Pulmonary artery endothelial cell (primary cell): Measurements from ENCODE around the gene IMPA2. TPM values are rescaled to one million over a fixed set of nuclear protein-coding genes. Genes with fewer than 3 reads are reported as not detected.
"Not testable (repeated sequence)": the region's sequence is repeated elsewhere in the genome, so short reads cannot be mapped to it uniquely, and the experiment has no call there.

Source experiments
- DNase-seq: peaks from one replicate; pipeline ENCODE4 v3.0.0-alpha.2; 2011; ENCODE audit warnings: low read depth, low spot score
- total RNA-seq: library from RNA; depleted of rRNA; stranded (reverse); fragments of >200 nt; gene quantifications from 2 replicates; pipeline ENCODE4 v1.2.3, GENCODE V29; 2014

Gene IMPA2
- total RNA-seq, 1 donor from 2014 or later = 6.7 TPM

DNA sequence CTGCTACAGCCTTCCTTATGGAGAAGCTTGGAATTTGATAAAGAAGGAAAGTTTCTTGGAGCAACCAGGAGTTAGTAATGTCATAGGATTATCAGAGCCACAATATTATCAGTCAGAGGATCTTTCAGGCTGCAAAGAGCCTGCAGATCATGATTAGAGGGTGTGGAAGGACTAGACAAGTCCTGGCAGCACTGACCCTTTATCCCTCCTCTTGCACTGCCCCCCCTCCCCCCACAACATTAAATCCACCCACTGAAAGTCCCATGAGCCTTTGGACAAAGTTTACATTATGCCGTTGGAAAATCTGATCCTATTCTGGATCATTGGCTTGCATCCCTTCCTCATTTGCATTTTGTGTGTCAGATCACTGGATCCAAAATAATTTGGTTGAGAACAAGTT, 18.7 kb upstream of the IMPA2 start:
- DNase-seq = no peak

DNA sequence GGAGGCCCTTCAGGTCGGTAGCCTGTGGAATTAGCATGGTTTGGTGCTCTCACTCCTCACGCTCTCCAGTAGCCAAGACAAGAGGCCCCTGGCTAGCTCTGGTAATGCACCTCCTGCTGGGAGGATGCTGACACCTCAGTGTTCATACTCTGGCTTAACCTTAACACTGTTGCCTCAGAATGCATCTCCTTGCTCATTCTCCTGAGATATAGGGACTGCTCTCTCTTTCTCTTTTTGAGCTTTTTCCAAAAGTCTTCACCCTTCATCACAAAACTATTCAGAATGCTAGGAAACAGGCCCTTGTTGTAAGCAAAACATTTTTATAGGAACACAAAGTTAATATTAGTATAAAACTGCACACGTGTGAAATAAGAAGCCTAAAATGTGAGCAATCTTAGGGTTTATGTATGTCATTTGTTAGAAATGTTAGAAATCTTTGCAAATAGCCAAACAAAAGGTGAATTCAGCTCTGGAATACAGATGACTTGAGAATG, 17.3 kb upstream of the IMPA2 start:
- no peak for DNase-seq

DNA sequence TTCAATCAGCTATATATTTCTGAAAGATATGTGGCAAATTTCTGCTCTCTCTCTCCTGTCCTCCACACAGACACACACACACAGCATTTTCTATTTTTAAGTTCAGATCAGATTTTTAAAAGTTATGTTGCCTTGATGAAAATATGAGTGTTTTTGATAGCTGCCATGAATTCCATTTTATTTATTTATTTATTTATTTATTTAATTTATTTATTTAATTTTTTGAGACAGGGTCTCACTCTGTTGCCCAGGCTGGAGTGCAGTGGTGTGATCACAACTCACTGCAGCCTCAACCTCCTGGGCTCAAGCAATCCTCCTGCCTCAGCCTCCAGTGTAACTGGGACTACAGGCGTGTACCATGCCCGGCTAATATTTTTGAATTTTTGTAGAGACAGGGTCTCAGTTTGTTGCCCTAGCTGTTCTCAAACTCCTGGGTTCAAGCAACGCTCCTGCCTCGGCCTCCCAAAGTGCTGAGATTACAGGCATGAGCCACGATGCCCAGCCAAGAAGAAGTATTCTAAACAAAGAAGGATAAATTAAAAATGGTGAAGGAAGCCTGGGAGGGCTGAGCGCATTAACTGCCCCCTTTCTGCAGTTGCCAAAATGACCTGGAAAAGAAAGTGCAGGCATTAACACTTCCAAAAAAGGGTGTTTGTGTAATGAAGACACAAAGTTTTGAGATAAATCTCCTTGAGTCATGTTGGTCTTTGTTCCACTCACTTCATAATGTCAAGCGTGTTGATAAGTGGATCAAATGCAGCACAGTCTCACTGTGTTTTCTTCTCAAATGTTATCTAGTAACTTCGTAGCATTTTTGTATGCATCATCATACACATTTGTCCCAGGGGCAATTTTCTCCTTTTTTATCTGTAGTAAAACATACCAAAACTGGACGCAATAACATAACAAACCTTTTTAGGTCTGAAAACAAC, 11.1 kb upstream of the IMPA2 start:
- DNase-seq = no peak

DNA sequence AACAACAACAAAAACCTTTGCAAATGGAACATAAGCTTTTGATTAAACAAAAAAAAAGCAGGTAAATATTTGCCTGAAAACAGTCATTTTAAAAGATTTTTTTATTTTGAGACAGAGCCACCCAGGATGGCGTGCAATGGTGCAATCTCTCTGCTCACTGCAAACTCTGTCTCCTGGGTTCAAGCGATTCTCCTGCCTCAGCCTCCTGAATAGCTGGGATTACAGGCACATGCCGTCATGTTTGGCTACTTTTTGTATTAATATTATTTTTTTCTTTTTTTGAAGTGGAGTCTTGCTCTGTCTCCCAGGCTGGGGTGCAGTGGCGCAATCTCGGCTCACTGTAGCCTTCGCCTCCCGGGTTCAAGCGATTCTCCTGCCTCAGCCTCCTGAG, 10.5 kb upstream of the IMPA2 start:
- not testable (repeated sequence) for DNase-seq

DNA sequence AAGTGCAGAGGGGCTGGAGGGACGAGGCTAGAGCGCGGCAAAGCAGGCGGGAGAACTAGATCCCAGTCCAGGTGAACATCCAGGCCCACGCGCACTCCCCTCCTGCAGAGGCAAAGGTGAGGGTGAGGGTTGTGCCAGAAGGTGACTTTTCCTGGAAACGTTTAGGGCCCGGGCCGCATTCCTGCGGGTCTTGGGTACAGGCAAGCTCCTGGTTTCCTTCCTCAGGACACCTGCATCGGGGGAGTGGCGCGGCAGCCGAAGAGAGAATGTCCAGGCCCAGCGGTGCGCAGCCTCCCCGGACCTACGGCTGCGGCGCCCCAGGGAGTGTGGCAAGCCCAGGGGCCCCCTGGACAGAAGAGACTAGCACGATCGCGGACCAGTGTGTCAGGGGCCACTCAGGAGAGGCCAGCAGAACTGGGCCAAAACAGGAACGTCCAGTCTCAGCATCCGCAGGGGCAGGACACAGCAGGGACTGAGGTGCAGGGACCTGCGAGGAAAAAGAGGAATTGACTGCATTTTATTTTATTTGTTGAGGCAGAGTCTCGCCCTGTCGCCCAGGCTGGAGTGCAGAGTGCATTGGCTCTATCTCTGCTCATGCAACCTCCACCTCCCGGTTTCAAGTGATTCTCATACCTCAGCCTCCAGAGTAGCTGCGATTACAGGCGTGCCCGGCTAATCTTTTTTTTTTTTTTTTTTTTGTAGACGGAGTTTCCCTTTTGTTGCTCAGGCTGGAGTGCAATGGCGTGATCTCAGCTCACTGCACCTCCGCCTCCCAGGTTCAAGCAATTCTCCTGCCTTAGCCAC, 8.7 kb upstream of the IMPA2 start:
- no peak for DNase-seq

DNA sequence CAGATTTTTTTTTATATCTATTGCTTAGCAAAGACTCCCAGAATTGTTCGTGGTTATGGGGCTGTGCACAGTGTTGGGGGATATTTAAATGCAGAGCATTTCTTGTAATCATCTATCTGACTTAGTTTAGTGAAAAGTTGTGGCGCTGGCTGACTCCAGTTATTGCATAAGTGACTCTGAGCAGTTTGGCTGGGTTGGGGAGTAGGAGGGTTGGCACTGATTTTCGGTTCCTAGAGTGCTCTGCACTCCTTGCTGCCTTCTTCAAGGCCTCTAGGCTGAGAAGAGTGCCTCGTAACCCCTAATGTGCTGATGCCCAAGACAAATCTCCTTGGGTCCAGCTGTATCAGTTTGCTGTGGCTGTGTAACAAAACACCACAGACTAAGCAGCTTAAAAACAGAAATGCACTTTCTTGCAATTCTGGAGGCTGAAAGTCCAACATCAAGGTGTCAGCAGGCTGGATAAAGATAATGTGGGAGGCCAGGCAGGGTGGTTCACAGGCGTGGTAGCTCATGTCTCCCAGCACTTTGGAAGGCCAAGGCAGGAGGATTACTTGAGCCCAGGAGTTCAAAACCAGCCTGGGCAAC, 6.5 kb upstream of the IMPA2 start:
- no peak for DNase-seq

DNA sequence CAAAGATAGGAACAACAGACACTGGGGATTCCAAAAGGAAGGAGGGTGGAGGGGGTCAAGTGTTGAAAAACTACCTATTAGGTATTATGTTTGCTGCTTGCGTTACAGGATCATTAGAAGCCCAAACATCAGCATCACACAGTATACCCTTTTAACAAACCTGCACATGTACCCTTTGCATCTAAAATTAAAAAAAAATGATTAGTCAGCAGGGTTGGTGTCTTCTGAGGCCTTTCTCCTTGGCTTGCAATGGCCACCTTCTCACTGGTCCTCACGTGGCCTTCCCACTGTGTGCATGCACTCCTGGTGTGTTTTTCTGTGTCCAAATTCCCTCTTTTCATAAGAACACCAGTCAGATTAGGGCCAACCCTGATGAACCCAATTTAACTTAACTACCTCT, 5.6 kb upstream of the IMPA2 start:
- DNase-seq = no peak

DNA sequence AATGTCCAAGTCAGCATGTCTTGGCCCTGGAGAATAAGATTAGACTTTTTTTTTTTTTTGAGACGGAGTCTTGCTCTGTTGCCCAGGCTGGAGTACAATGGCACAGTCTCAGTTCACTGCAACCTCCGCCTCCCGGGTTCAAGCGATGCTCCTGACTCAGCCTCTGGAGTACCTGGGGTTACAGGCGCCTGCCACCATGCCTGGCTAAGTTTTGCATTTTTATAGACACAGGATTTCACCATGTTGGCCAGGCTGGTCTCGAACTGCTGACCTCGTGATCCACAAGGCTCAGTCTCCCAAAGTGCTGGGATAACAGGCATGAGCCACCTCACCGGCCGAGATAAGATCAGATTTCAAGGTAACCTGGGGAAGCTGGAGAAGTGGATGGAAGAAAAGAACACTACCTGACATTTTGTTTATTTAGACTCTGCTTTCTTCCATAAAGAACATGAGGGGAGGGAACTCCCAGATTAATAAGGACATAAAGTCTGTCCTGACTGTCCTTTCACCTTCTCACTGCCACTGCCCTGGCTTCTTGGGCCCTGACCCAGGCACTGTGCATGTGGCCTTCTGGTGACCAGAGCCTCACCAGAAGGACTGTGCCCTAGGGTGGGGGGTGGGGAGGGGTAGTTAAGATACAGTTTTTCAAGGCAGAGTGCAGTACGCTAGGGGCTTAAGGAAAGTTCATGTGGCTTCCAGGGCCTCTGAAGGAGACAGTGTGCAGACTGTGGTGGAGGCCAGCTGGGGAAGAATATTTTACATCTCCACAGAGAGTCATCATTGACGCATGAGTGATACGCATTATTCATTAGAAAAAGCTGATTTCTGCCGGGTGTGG, 4.8 kb upstream of the IMPA2 start:
- DNase-seq = no peak

DNA sequence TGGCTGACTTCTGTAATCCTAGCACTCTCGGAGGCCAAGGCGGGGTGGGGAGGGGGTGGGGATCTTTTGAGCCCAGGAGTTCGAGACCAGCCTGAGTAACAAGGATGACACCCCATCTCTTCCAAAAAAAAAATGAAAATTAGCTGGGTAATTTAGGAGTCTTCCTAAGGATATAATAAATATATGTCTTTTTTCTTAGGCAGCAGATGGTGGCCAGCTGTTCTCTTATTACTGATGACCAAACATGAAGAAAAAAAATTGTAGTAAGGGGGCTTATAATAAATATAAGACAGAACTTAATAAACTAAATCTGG, 4.2 kb upstream of the IMPA2 start:
- no peak for DNase-seq

DNA sequence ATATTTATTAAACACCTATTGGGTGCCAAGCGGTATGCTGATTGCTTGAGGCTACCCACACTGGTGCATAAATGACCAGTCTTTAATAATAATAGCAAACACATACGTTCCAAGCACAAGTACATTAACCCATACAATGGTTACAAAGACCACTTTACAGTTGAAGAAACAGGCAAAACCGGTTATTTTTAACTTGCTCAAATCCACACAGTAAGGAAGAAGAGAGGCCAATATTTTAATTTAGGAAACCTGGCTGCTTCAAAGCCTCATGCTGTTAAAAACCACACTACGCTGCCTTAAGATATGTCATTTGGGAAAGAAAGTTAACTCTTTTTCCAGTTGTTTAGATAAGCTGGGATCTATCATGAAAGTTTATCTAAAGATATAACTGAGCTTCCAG, 2.4 kb upstream of the IMPA2 start:
- no peak for DNase-seq

DNA sequence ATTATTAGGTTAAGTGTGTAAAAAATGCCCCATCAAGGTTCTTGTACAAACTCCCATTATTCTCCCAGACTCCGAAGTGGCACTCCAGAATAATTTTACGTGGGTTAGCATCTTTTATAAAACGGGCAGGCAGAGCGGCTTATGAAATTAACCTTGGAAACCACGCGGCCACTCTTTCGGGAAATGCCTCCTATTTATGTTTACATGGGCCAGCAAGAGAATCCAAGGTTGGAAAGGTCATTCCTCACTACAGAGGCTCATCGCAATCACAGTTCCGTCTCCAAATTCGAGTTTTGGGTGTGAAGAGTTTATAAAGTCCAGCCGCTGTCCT, 1.2 kb upstream of the IMPA2 start:
- DNase-seq = no peak

DNA sequence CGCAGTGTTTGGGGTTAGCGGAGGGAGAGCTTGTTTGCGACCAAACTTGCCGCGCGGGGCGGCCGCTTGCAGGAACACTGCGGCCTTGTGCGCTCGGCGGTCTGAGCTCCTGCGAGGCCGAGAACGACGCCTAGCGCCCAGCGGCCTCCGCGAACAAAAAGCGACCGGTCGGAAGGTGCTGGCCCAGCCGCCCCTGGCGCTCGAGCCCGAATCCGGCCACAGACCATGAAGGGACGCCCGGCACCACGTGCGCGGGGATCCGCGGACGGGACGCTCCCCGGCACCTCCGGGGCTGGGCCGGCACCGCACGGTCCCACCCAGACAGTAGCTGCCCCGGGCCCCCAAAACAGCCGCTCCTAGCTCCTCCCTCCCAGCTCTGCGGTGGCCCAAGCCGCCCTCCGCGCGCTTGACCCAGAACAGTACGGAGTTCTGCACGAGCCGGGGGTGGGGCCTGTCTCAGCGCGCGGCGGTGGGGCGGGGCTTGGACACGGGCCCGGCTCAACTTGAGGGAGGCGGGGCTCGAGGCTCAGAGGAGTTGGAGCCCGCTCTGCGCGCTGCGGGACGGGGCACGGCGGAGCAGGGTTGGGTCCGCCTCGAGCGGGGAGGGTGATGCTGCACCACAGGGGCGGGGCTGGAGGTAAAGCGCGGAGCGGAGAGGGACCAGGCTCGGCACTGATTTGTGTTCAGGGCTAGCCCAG, 664 bp upstream of the IMPA2 start:
- peak; percentile 87 for DNase-seq

DNA sequence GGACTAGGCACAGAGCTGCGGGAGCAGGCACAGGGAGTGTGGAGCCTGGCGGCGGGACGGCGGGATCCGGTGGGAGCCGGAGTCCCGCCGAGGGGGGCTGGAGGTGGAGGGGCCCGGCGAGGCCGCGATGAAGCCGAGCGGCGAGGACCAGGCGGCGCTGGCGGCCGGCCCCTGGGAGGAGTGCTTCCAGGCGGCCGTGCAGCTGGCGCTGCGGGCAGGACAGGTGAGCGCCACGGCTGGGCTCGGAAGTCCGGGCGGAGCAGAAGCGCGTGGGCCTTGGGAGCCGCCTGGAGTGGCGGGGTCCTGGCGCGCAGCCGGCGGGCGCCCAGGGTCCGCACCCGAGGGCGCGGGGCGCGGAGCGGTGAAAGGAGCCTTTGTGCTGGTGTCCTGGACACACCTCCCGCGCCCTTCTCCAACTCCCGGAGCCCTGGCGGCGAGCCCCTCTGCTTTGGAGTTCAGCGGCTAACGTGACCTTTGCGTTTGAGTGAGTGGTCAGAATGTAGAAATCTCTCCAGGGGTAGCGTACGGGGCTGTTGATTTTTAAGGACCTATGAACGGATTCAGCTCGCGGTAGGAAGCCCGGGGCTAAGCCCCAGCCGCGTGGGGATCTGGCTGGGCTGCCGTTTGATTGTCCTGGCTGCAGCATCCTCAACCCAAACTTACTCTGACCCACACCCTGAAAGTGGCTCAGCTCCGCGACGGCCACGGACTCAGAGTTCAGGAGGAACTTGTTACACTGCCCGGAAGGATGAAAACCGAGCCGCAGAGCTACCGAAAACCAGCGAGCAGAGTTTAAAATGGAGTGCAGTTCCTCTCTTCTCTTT, 448 bp downstream of the IMPA2 start:
- no peak for DNase-seq

DNA sequence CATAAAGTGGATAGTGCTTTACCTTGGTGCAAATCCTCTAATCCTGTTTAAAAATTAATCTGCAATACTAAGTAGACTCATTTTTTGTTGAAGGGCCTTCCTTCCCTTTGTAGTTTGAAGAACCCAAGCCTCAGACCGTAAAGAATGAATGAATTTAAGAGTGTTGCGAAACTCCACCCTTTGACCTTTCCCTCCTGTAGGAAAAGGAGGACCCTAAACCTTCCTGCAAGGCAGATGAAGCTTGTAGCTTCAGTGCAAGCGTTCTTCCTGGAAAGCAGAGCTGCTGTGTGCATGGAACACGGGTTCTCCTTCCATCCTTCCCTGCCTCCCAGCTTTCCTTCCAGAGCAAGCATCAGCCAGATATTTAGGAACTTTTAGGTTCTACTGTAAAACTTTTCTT, 1.7 kb downstream of the IMPA2 start:
- no peak for DNase-seq

DNA sequence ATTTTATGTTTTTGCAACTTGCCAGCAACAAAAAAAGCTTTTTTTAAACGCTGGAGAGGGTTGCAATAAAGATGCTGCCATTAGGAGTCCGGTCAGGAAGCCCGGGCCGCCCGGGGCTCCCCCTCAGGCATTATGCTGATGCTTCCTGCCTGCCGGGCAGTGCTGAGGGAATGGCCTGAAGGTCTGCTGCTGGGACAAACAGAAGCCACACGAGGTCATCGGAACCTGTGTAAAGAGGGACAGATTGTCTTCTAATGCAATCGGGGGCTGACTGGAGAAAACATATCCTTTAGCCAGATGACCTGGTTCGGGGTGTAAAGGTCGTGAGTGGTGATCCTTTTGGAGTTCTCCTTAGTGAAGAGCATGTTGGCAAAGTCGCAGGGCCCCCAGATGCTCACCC, 2.3 kb downstream of the IMPA2 start:
- no peak for DNase-seq

DNA sequence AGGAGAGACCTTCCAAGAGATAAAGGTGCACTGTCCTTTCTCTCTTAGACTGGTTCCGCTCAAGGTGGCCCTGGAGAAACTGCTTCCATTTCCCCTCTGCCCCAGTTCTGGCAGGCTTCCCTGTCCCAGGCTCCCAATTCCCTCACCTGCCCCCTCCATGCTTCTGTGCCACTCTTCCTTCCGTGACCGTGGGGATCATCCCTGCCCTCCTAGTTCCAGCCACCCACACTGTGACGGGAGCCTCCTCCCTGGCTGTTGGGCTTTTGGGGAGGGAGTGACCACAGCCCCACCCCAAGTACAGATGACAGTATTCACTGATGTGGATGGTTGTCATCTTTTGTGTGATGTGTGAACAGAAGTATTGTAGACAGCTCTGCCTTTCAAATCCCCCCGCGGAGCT, 2.8 kb downstream of the IMPA2 start:
- no peak for DNase-seq

DNA sequence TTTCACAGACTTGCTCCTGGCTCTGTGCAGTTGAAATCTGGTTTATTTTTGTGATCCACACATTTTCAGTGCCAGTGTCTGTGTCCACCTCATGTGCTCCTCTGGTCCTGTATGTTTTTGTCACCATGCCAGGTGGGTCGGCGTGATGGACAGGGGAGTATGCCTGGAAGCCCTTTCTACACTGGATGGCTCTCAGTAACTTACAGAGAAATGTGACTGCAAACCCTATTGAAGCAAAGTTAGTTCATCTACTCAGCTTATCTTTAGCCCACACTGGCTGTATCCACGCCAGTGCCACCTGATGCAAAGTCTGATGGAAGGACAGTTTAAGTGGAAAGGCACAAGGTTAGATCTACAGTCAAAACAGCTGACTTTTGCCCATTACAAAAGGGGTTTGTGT, 4.3 kb downstream of the IMPA2 start:
- no peak for DNase-seq

DNA sequence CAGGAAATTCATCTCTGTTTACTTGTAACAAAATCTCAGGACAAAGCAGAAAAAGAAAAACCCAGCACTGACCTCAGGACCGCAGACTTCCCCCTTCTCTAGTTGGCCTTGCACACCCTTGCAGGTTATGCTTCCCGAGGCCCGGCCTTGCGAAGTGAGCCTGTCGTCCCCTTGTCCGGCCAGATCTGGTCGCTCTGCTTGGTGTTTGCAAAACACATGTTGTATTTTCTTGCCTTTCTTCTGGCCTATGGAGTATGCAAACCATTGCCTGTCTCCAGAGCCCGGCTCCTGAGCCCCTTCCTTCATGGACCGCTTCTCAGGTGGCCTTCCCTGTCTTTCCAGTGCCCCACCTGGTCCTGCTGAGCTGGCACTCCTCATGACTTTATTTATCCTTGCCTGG, 4.8 kb downstream of the IMPA2 start:
- no peak for DNase-seq

DNA sequence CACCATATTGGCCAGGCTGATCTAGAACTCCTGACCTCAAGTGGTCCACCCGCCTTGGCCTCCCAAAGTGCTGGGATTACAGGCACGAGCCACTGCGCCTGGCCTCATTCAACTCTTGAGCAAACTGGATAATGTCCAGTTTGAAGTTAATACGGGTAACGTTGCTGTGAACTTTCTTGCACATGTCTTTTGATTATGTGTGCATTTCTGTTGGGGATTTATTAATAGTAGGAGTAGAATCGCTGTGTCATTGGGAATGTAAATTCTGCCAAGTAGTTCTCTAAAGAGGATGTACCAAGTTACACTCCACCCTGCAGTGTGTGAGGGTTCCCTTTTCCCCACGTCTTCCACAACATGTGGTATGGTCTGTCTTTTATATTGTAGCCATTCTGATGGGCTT, 6.2 kb downstream of the IMPA2 start:
- no peak for DNase-seq

DNA sequence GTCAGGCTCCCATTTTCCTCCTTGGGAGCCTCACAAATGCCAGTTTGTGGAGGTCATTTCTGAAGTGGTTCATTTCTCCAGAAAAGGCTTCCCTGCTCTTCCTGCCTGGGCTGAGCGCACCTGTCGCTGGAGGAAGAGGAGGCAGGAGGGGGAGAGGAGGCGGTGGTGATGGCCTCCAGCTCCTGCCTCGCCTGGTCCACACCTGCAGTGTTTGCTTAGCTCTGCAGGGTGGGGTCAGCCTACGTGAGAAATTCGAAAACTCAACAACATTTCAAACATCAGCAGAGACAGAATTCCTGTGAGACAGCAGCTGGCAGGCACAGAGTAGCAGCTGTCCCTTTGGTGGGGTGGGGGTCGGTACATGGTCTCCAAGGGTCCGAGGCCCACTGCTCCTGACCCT, 7.9 kb downstream of the IMPA2 start:
- DNase-seq = no peak
